Nephron progenitor cell (in vitro differentiated cells): Measurements from ENCODE around the gene TTLL11.
"Not testable (repeated sequence)": the region's sequence is repeated elsewhere in the genome, so short reads cannot be mapped to it uniquely, and the experiment has no call there.

Experiments used
- DNase-seq: peaks from one replicate; pipeline ENCODE4 v3.0.0; 2021
- H3K27ac Mint-ChIP-seq: 2 replicates; pipeline ENCODE4 v1.8.0; 2021; ENCODE audit warnings: mild to moderate bottlenecking, moderate library complexity, mixed read lengths
- H3K27me3 Mint-ChIP-seq: 2 replicates; pipeline ENCODE4 v1.8.0; 2021; ENCODE audit warnings: mild to moderate bottlenecking, low read depth, mixed read lengths; ENCODE audit not compliant: poor library complexity
- H3K36me3 Mint-ChIP-seq: 2 replicates; pipeline ENCODE4 v1.8.0; 2021; ENCODE audit warnings: low read depth, mixed read lengths
- H3K4me1 Mint-ChIP-seq: 2 replicates; pipeline ENCODE4 v1.8.0; 2021; ENCODE audit warnings: mixed read lengths
- H3K4me3 Mint-ChIP-seq: 2 replicates; pipeline ENCODE4 v1.8.0; 2021; ENCODE audit warnings: mild to moderate bottlenecking, moderate library complexity, mixed read lengths
- H3K9me3 Mint-ChIP-seq: 2 replicates; pipeline ENCODE4 v1.8.0; 2021; ENCODE audit warnings: mild to moderate bottlenecking, moderate library complexity, mixed read lengths
- CTCF ChIP-seq: fragments of 200-600 bp; sonication (generic); IDR thresholded peaks from 2 replicates; pipeline ENCODE4 v1.5.0; 2021; ENCODE audit warnings: antibody characterized with exemption

TTLL11 gene

GRCh38 chr9:121801579-121801978, 291.5 kb downstream of the TTLL11 start:
- TF ChIP-seq CTCF, result no peak
- Mint-ChIP-seq H3K9me3 (peaks cover 18% of the 10 kb centered on the region), H3K36me3 (peaks cover 6% of the 10 kb centered on the region), H3K27me3 (peaks cover 33% of the 10 kb centered on the region), H3K4me3 (no peak overlapping the region), H3K27ac (no peak overlapping the region), H3K4me1 (peaks cover 8% of the 10 kb centered on the region)
- no peak for DNase-seq

- peaks cover 40% of the 10 kb centered on the region for H3K27me3 Mint-ChIP-seq
- H3K27ac Mint-ChIP-seq, result no peak overlapping the region
- peaks cover 6% of the 10 kb centered on the region for H3K36me3 Mint-ChIP-seq
- H3K4me3 Mint-ChIP-seq, result no peak overlapping the region
- TF ChIP-seq CTCF, result no peak
- DNase-seq, result no peak
- H3K4me1 Mint-ChIP-seq, result peaks cover 8% of the 10 kb centered on the region
- peaks cover 18% of the 10 kb centered on the region for H3K9me3 Mint-ChIP-seq
Measured at GRCh38 chr9:121800376-121800775, 292.7 kb downstream of the TTLL11 start.

- no peak for DNase-seq
- H3K27me3 Mint-ChIP-seq, result peaks cover 45% of the 10 kb centered on the region
- H3K27ac Mint-ChIP-seq, result no peak overlapping the region
- peaks cover 5% of the 10 kb centered on the region for H3K9me3 Mint-ChIP-seq
- H3K4me3 Mint-ChIP-seq, result no peak overlapping the region
- no peak for TF ChIP-seq CTCF
- peaks cover 13% of the 10 kb centered on the region for H3K4me1 Mint-ChIP-seq
- no peaks in the 10 kb centered on the region for H3K36me3 Mint-ChIP-seq
Measured at GRCh38 chr9:121798941-121799340, 294.2 kb downstream of the TTLL11 start.

GRCh38 chr9:121797081-121797480, 296.0 kb downstream of the TTLL11 start:
- peaks cover 31% of the 10 kb centered on the region for H3K27me3 Mint-ChIP-seq
- H3K27ac Mint-ChIP-seq, result no peak overlapping the region
- H3K36me3 Mint-ChIP-seq, result no peaks in the 10 kb centered on the region
- H3K9me3 Mint-ChIP-seq, result no peaks in the 10 kb centered on the region
- no peak overlapping the region for H3K4me3 Mint-ChIP-seq
- TF ChIP-seq CTCF, result no peak
- H3K4me1 Mint-ChIP-seq, result peaks cover 13% of the 10 kb centered on the region
- no peak for DNase-seq

GRCh38 chr9:121794334-121794733, 298.8 kb downstream of the TTLL11 start:
- H3K27ac Mint-ChIP-seq, H3K36me3 Mint-ChIP-seq, H3K4me3 Mint-ChIP-seq, DNase-seq, H3K9me3 Mint-ChIP-seq: not testable (repeated sequence)
- peaks cover 16% of the 10 kb centered on the region for H3K27me3 Mint-ChIP-seq
- peaks cover 13% of the 10 kb centered on the region for H3K4me1 Mint-ChIP-seq

GRCh38 chr9:121792476-121792875, 300.6 kb downstream of the TTLL11 start:
- DNase-seq, H3K36me3 Mint-ChIP-seq, H3K4me3 Mint-ChIP-seq, H3K27ac Mint-ChIP-seq, H3K9me3 Mint-ChIP-seq: not testable (repeated sequence)
- H3K4me1 Mint-ChIP-seq, result peaks cover 13% of the 10 kb centered on the region
- peaks cover 16% of the 10 kb centered on the region for H3K27me3 Mint-ChIP-seq

GRCh38 chr9:121790841-121791240, 302.3 kb downstream of the TTLL11 start:
- no peak for DNase-seq
- H3K36me3 Mint-ChIP-seq, result no peaks in the 10 kb centered on the region
- peaks cover 5% of the 10 kb centered on the region for H3K4me1 Mint-ChIP-seq
- H3K27ac Mint-ChIP-seq, result no peak overlapping the region
- H3K4me3 Mint-ChIP-seq, result no peak overlapping the region
- H3K9me3 Mint-ChIP-seq, result no peaks in the 10 kb centered on the region
- H3K27me3 Mint-ChIP-seq, result peaks cover 6% of the 10 kb centered on the region
- TF ChIP-seq CTCF, result no peak
